WERI-Rb-1 (cell line): ENCODE results near the gene RTTN.

Source experiments
- DNase-seq: peaks from one replicate; pipeline ENCODE4 v3.0.0-alpha.2; 2020
- H3K27ac ChIP-seq: fragments of 250-450 bp; sonication (Bioruptor Pico); 2 replicates; pipeline ENCODE4 v1.5.1; 2020; ENCODE audit warnings: mild to moderate bottlenecking, moderate library complexity
- H3K27me3 ChIP-seq: fragments of 250-450 bp; sonication (Bioruptor Pico); 2 replicates; pipeline ENCODE4 v1.5.1; 2021; ENCODE audit warnings: mild to moderate bottlenecking, low read depth, moderate library complexity; ENCODE audit not compliant: insufficient read depth, severe bottlenecking
- H3K36me3 ChIP-seq: fragments of 250-450 bp; sonication (Bioruptor Pico); 2 replicates; pipeline ENCODE4 v1.5.1; 2020; ENCODE audit warnings: mild to moderate bottlenecking, moderate library complexity
- H3K4me3 ChIP-seq: 2 replicates; pipeline ENCODE4 v1.5.1; 2011; ENCODE audit warnings: low read depth, mild to moderate bottlenecking, control low read depth, low read length
- H3K9me3 ChIP-seq: fragments of 250-450 bp; sonication (Bioruptor Pico); 2 replicates; pipeline ENCODE4 v1.5.1; 2021; ENCODE audit warnings: mild to moderate bottlenecking, moderate library complexity; ENCODE audit not compliant: severe bottlenecking
- TF ChIP-seq, protein P1 (sequence below): IDR thresholded peaks from 2 replicates; pipeline ENCODE4 v1.5.1; 2011; ENCODE audit warnings: low read depth, mild to moderate bottlenecking, control low read depth, inconsistent platforms, low read length

RTTN gene

DNA sequence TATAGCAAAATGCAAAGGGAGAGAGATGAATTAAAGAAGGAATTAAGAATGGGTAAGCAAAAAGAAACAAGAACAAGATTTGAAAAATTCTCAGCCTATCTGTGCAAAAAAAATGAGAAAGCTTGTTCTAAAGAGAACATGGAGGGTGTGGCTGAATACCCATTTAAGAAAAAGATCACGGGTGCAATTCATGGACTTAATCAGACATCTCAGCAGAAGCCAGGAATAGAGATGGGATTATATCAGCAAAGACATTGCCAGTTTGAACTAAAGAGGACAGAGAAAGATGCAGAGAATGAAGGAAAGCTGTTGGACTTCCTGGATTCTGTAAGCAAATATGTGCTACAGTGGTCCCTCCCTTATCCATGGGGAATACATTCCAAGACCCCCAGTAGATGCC, 115.6 kb downstream of the RTTN start:
- Histone ChIP-seq H3K27ac (no peak overlapping the region), H3K4me3 (no peak overlapping the region), H3K27me3 (no peaks in the 10 kb centered on the region), H3K9me3 (no peaks in the 10 kb centered on the region), H3K36me3 (no peaks in the 10 kb centered on the region)
- DNase-seq: no peak
- TF ChIP-seq, protein P1, sequence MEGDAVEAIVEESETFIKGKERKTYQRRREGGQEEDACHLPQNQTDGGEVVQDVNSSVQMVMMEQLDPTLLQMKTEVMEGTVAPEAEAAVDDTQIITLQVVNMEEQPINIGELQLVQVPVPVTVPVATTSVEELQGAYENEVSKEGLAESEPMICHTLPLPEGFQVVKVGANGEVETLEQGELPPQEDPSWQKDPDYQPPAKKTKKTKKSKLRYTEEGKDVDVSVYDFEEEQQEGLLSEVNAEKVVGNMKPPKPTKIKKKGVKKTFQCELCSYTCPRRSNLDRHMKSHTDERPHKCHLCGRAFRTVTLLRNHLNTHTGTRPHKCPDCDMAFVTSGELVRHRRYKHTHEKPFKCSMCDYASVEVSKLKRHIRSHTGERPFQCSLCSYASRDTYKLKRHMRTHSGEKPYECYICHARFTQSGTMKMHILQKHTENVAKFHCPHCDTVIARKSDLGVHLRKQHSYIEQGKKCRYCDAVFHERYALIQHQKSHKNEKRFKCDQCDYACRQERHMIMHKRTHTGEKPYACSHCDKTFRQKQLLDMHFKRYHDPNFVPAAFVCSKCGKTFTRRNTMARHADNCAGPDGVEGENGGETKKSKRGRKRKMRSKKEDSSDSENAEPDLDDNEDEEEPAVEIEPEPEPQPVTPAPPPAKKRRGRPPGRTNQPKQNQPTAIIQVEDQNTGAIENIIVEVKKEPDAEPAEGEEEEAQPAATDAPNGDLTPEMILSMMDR: no peak

DNA sequence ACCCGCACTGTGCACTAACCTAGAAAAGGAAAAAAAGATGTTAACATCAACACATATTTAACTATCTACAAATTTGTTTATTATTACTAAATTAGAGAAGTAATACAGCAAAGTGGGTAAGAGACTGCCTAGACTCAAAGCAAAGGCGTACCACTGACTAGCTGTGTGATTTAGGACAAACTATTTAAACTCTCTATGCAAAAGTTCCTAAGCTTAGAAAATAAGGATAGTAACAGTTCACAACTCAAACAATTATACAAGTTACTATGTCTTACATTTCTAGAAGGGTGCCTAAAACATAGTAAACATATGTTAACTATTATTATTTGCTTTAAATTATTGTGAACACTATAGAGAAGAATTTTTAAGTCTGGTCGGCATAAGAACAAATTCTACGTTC, 119.4 kb downstream of the RTTN start:
- TF ChIP-seq, protein P1: no peak
- Histone ChIP-seq H3K36me3 (no peaks in the 10 kb centered on the region), H3K27me3 (no peaks in the 10 kb centered on the region), H3K27ac (no peak overlapping the region), H3K4me3 (no peak overlapping the region), H3K9me3 (no peaks in the 10 kb centered on the region)
- DNase-seq: no peak

DNA sequence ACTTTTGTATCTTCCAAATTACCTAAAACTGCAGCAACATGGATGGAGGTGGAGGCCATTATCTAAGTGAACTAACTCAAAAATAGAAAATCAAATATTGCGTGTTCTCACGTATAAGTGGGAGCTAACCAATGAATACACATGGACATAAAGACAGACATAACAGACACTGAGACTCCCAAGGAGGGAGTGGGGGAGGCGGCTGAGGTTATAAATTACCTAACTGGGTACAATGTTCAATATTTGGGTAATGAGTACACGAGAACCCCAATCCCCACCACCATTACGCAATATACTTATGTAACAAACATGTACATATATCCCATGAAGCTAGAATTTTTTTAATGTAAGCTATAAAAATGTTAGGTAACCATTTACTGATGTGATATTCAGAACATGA, 119.8 kb downstream of the RTTN start:
- Histone ChIP-seq H3K4me3 (no peak overlapping the region), H3K27ac (no peak overlapping the region), H3K27me3 (no peaks in the 10 kb centered on the region), H3K36me3 (no peaks in the 10 kb centered on the region), H3K9me3 (no peaks in the 10 kb centered on the region)
- DNase-seq: no peak
- TF ChIP-seq, protein P1: no peak

DNA sequence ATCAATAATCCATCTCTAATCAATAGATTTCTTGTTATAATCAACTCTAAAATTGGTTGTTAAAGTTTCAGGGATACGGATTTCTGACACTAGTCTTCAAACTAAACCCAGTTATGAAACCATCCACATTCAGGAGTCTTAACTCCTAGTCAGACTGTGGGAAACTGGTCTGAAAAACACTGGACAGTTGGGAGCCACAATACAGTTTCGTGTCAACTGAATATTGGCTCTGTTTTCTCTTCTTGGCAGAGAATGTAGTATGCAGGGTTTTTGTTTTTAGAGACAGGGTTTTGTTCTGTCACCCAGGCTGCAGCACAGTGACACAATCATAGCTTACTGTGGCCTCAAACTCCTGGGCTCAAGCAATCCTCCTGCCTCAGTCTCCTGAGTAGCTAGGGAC, 123.1 kb downstream of the RTTN start:
- Histone ChIP-seq H3K27me3 (no peaks in the 10 kb centered on the region), H3K4me3 (no peak overlapping the region), H3K27ac (no peak overlapping the region), H3K36me3 (no peaks in the 10 kb centered on the region), H3K9me3 (no peaks in the 10 kb centered on the region)
- TF ChIP-seq, protein P1: no peak
- DNase-seq: no peak

DNA sequence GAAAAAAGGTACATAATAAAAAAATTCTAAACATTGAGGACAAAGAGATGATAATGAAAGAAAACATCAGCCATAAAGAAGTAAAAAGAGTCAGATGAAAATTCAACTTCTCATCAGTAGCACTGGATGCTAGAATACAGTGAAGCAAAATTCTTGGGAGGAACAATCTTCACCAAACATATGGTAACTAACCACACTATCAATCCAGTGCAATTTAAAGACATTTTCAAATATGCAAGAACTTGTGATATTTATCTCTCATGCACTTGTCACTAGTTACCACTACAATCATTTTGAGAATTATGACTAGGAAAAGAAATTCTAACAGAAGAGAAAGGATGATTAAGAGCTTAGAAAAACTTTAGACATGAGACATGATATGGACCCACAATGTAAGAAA, 127.4 kb downstream of the RTTN start:
- no peak overlapping the region for H3K27ac ChIP-seq
- H3K4me3 ChIP-seq: no peak overlapping the region
- TF ChIP-seq, protein P1: no peak
- no peaks in the 10 kb centered on the region for H3K27me3 ChIP-seq
- H3K36me3 ChIP-seq: 0 out of 2 replicates have a peak, but pooled peaks cover 2% of the 10 kb centered on the region
- no peaks in the 10 kb centered on the region for H3K9me3 ChIP-seq
- no peak for DNase-seq

DNA sequence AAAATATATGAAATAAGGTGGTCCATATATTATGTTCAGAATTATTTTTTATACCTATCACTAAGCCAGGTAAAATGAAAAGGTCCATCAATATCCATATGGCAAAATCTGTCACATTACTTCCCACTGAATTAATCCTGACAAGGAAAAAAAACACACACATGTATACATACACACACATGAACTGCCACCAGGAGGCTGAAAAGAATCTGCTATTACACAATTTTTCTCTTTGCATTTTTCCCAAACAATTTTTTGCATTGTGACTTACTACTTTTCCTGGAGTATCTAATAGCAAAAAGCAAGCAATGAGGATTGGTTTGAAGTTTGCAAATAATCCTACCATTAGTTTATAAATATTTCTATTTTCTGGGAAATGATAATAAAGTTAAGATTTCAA, 129.6 kb downstream of the RTTN start:
- H3K4me3 ChIP-seq: no peak overlapping the region
- H3K9me3 ChIP-seq: no peaks in the 10 kb centered on the region
- no peak overlapping the region for H3K27ac ChIP-seq
- DNase-seq: no peak
- TF ChIP-seq, protein P1: no peak
- H3K27me3 ChIP-seq: no peaks in the 10 kb centered on the region
- H3K36me3 ChIP-seq: 0 out of 2 replicates have a peak, but pooled peaks cover 3% of the 10 kb centered on the region
